Measurements from ENCODE around the gene RAF1. TPM values are rescaled to one million over a fixed set of nuclear protein-coding genes. Genes with fewer than 3 reads are reported as not detected.

RAF1 gene
- total RNA-seq, 4 donors from 2014 or later, result 106 to 136 (median 121) TPM

GRCh38 chr3:12591997-12592715 is 71.8 kb downstream of the RAF1 start:
- no peak overlapping the region for H3K27ac ChIP-seq
- 91 to 95% methylated on average over 4 of the region's 4 CpGs for WGBS, 2 donors

DNA sequence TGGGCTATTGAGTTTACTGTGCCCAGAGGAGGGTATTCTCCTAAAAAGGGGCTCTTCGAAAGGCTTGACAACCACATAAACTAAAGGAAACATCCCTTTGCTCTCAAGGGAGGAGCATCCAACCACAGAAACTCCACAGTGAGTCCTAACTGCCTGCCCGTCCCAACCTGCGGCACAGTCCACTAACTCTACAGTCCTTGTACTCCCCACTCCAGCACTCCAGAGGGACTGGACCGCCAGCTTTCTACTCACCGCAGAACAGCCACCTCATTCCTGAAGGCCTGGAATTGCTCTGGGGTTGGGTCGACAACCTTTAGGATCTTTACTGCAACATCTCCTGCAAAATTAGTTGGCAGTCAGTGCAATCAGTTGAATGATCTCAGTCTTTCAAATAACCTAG is 72.5 kb downstream of the RAF1 start:
- Histone ChIP-seq H3K27ac (no peak overlapping the region), H3K27me3 (no peaks in the 10 kb centered on the region), H3K36me3 (peaks cover 3 to 97% (median 8%) of the 10 kb centered on the region in 3 donors), H3K4me1 (no peaks in the 10 kb centered on the region), H3K9me3 (no peaks in the 10 kb centered on the region), H3K4me3 (no peak overlapping the region)
- TF ChIP-seq CTCF (IDR thresholded peaks at IDR 0.05) (no peak), POLR2A (IDR thresholded peaks at IDR 0.05) (no peak), EP300 (IDR thresholded peaks at IDR 0.05) (no peak)
- no peak for DNase-seq (ENCODE audit: low spot score in 2 of 2)
- 97 to 98% methylated on average over 6 of the region's 6 CpGs for WGBS, 2 donors

More at GRCh38 chr3:12591997-12592715, 71.8 kb downstream of the RAF1 start:
- DNase-seq (ENCODE audit: low spot score in 2 of 2), result no peak
- H3K27me3 ChIP-seq, result no peaks in the 10 kb centered on the region
- H3K4me1 ChIP-seq, result no peaks in the 10 kb centered on the region
- peaks cover 3 to 99% (median 8%) of the 10 kb centered on the region in 3 donors for H3K36me3 ChIP-seq
- no peak for TF ChIP-seq CTCF (IDR thresholded peaks at IDR 0.05)
- TF ChIP-seq EP300 (IDR thresholded peaks at IDR 0.05), result no peak
- TF ChIP-seq POLR2A (IDR thresholded peaks at IDR 0.05), result no peak
- no peak overlapping the region for H3K4me3 ChIP-seq
- no peaks in the 10 kb centered on the region for H3K9me3 ChIP-seq

DNA sequence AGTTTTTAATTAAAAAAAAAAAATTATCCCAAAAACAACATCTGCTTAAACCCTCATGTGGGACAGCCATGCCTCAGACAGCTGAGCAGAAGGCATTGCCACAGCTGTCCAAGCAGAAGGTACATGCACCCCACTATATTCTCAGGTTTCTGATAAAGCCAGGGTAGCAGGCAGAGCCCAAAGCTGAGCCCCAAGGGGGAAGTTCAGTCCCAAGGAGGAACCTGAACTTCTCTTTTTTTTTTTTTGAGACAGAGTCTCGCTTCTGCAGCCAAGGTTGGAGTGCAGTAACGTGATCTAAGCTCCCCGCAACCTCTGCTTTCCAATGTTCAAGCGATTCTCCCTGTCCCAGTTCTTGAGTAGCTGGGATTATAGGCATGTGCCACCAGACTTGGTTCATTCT is 73.8 kb downstream of the RAF1 start:
- no peak overlapping the region for H3K27ac ChIP-seq
- H3K27me3 ChIP-seq, result no peaks in the 10 kb centered on the region
- H3K4me1 ChIP-seq, result peaks cover 0 to 9% (median 0%) of the 10 kb centered on the region in 4 donors
- H3K9me3 ChIP-seq, result no peaks in the 10 kb centered on the region
- H3K36me3 ChIP-seq, result peaks cover 3 to 96% (median 14%) of the 10 kb centered on the region in 3 donors
- TF ChIP-seq POLR2A (IDR thresholded peaks at IDR 0.05), result no peak
- no peak for TF ChIP-seq CTCF (IDR thresholded peaks at IDR 0.05)
- no peak for TF ChIP-seq EP300 (IDR thresholded peaks at IDR 0.05)
- no peak for DNase-seq (ENCODE audit: low spot score in 2 of 2)
- no peak overlapping the region for H3K4me3 ChIP-seq
- 75 to 85% methylated on average over 4 of the region's 4 CpGs for WGBS, 2 donors

DNA sequence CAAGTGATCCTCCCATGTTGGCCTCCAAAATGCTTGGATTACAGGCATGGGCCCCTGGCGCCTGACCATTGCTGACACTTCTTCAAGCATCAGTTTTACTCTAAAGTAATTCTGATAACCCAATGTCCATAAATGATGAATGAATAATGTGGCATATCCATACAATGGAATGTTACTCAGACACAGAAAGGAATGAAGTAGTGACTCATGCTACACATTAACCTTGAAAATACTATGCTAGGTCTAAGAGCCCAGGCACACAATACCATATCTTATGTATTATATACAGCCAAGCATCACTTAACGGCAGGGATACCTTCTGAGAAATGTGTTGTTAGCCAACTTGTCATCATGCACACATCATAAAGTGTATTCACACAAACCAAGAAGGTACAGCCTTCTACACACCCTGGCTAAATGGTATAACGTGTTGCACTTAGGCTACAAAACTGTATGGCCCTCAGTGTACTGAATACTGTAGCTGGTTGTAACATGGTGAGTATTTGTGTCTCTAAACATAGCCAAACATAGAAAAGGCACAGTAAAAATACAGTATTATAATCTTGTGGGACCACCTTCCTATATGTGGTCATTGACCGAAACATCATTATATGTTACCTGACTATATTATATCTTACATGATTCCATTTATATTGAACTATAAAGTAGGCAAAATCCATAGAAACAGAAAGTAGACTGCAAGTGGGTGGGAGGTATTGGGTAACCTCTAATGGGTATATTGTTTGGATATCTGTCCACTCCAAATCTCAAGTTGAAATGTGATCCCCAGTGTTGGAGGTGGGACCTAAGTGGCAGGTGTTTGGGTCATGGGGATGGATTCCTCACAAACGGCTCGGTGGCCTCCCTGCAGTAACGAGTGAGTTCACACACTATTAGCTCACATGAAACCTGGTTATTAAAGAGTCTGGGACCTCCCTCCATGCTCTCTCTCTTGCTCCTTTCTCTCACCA is 75.6 kb downstream of the RAF1 start:
- Histone ChIP-seq H3K36me3 (peaks cover 3 to 98% (median 15%) of the 10 kb centered on the region in 3 donors), H3K27me3 (no peaks in the 10 kb centered on the region), H3K4me3 (no peak overlapping the region), H3K9me3 (no peaks in the 10 kb centered on the region), H3K4me1 (peaks cover 0 to 17% (median 0%) of the 10 kb centered on the region in 4 donors), H3K27ac (no peak overlapping the region)
- WGBS, 2 donors, result 83 to 88% methylated on average over 7 of the region's 7 CpGs
- no peak for DNase-seq (ENCODE audit: low spot score in 2 of 2)
- no peak for TF ChIP-seq CTCF (IDR thresholded peaks at IDR 0.05)
- TF ChIP-seq EP300 (IDR thresholded peaks at IDR 0.05), result no peak
- TF ChIP-seq POLR2A (IDR thresholded peaks at IDR 0.05), result no peak

Data from tibial nerve (tissue), 4 donors.